Liver (tissue), 3 donors: Measurements from ENCODE around the gene PLEK2.
"Not testable (repeated sequence)": the region's sequence is repeated elsewhere in the genome, so short reads cannot be mapped to it uniquely, and the experiment has no call there.

Source experiments
- ATF3 ChIP-seq: IDR thresholded peaks from 2 replicates; pipeline ENCODE4 v1.6.1; 2016; ENCODE audit warnings: antibody characterized with exemption
- EGR1 ChIP-seq, 2 donors: IDR thresholded peaks; 2 replicates each; pipeline ENCODE4 v1.6.1; 2016 to 2018; ENCODE audit warnings: antibody characterized with exemption in 2 of 2, low read depth in 2 of 2
- JUND ChIP-seq, 2 donors: IDR thresholded peaks; 2 replicates each; pipeline ENCODE4 v1.6.1; 2016; ENCODE audit warnings: antibody characterized with exemption in 2 of 2
- TAF1 ChIP-seq: conservative IDR thresholded peaks from 2 replicates; pipeline ENCODE4 v1.6.1; 2016; ENCODE audit warnings: antibody characterized with exemption, mild to moderate bottlenecking
- TF ChIP-seq, protein P1 (sequence below): fragments of 150-350 bp; IDR thresholded peaks from 2 replicates; pipeline ENCODE4 v1.5.1; 2017; ENCODE audit warnings: improper control_type of control experiment, low read depth, low read length; ENCODE audit not compliant: missing input control
- TF ChIP-seq, protein P2 (sequence below): IDR thresholded peaks from 2 replicates; pipeline ENCODE4 v1.6.1; 2016; ENCODE audit warnings: antibody characterized with exemption
- TF ChIP-seq, protein P3 (sequence below): IDR thresholded peaks from 2 replicates; pipeline ENCODE4 v1.6.1; 2016; ENCODE audit warnings: antibody characterized with exemption, mild to moderate bottlenecking
- donor health status: healthy.
- donor health status: healthy.

GRCh38 chr14:67408122-67408801 lies 3.7 kb downstream of the PLEK2 start:
- not testable (repeated sequence) for TF ChIP-seq ATF3; TAF1; JUND (IDR thresholded peaks at IDR 0.05); EGR1 (IDR thresholded peaks at IDR 0.05; ENCODE audit: low read depth in 2 of 2)
- TF ChIP-seq, protein P1, sequence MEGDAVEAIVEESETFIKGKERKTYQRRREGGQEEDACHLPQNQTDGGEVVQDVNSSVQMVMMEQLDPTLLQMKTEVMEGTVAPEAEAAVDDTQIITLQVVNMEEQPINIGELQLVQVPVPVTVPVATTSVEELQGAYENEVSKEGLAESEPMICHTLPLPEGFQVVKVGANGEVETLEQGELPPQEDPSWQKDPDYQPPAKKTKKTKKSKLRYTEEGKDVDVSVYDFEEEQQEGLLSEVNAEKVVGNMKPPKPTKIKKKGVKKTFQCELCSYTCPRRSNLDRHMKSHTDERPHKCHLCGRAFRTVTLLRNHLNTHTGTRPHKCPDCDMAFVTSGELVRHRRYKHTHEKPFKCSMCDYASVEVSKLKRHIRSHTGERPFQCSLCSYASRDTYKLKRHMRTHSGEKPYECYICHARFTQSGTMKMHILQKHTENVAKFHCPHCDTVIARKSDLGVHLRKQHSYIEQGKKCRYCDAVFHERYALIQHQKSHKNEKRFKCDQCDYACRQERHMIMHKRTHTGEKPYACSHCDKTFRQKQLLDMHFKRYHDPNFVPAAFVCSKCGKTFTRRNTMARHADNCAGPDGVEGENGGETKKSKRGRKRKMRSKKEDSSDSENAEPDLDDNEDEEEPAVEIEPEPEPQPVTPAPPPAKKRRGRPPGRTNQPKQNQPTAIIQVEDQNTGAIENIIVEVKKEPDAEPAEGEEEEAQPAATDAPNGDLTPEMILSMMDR, result not testable (repeated sequence)
- TF ChIP-seq, protein P2, sequence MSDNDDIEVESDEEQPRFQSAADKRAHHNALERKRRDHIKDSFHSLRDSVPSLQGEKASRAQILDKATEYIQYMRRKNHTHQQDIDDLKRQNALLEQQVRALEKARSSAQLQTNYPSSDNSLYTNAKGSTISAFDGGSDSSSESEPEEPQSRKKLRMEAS, result not testable (repeated sequence)
- TF ChIP-seq, protein P3, sequence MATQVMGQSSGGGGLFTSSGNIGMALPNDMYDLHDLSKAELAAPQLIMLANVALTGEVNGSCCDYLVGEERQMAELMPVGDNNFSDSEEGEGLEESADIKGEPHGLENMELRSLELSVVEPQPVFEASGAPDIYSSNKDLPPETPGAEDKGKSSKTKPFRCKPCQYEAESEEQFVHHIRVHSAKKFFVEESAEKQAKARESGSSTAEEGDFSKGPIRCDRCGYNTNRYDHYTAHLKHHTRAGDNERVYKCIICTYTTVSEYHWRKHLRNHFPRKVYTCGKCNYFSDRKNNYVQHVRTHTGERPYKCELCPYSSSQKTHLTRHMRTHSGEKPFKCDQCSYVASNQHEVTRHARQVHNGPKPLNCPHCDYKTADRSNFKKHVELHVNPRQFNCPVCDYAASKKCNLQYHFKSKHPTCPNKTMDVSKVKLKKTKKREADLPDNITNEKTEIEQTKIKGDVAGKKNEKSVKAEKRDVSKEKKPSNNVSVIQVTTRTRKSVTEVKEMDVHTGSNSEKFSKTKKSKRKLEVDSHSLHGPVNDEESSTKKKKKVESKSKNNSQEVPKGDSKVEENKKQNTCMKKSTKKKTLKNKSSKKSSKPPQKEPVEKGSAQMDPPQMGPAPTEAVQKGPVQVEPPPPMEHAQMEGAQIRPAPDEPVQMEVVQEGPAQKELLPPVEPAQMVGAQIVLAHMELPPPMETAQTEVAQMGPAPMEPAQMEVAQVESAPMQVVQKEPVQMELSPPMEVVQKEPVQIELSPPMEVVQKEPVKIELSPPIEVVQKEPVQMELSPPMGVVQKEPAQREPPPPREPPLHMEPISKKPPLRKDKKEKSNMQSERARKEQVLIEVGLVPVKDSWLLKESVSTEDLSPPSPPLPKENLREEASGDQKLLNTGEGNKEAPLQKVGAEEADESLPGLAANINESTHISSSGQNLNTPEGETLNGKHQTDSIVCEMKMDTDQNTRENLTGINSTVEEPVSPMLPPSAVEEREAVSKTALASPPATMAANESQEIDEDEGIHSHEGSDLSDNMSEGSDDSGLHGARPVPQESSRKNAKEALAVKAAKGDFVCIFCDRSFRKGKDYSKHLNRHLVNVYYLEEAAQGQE, result not testable (repeated sequence)
